CD14-positive monocyte (primary cell): ENCODE data around the gene MSMB. TPM values are rescaled to one million over a fixed set of nuclear protein-coding genes. Genes with fewer than 3 reads are reported as not detected.
A peak's percentile ranks its signal among the peaks of the same experiment; 100 is the strongest.

Experiments
- DNase-seq, 3 donors: peaks; one replicate each; pipeline ENCODE4 v3.0.0-alpha.2; 2011 to 2022
- H2AFZ ChIP-seq: 2 replicates; pipeline ENCODE4 v1.6.0; 2012; ENCODE audit warnings: mild to moderate bottlenecking, low read depth, low read length, inconsistent platforms; ENCODE audit not compliant: insufficient read depth, poor library complexity, severe bottlenecking
- H3K27ac ChIP-seq, 2 donors: 1 replicate in 1 of 2; 2 replicates in 1 of 2; pipeline ENCODE4 v1.5.1; 2012 to 2013; ENCODE audit warnings: low read length in 2 of 2, control low read depth in 1 of 2, inconsistent platforms in 1 of 2, low read depth in 1 of 2, mild to moderate bottlenecking in 1 of 2
- H3K27me3 ChIP-seq, 2 donors: one replicate each; pipeline versions ENCODE4 v1.6.0 to v1.6.1; 2011 to 2013; ENCODE audit warnings: low read length in 2 of 2; ENCODE audit not compliant: control insufficient read depth in 2 of 2, insufficient read depth in 2 of 2
- H3K36me3 ChIP-seq, 2 donors: replicated peaks in 1 of 2; 1 replicate in 1 of 2; 2 replicates in 1 of 2; pipeline versions ENCODE4 v1.5.1 to v1.6.1; 2012 to 2013; ENCODE audit warnings: low read length in 2 of 2, control low read depth in 1 of 2, inconsistent platforms in 1 of 2, mild to moderate bottlenecking in 1 of 2; ENCODE audit not compliant: insufficient read depth in 2 of 2, control insufficient read depth in 1 of 2
- H3K4me1 ChIP-seq, 2 donors: 1 replicate in 1 of 2; 2 replicates in 1 of 2; pipeline versions ENCODE4 v1.5.1 to v1.6.1; 2012 to 2013; ENCODE audit warnings: low read length in 2 of 2, control low read depth in 1 of 2, inconsistent platforms in 1 of 2, mild to moderate bottlenecking in 1 of 2, moderate library complexity in 1 of 2; ENCODE audit not compliant: insufficient read depth in 2 of 2, control insufficient read depth in 1 of 2
- H3K4me2 ChIP-seq: replicated peaks from 2 replicates; pipeline ENCODE3; 2012; ENCODE audit warnings: low read length, moderate library complexity, mild to moderate bottlenecking; ENCODE audit not compliant: poor library complexity, severe bottlenecking; ENCODE audit errors: extremely low read depth
- H3K4me3 ChIP-seq, 3 experiments: fragments of 200-600 bp in 1 of 3; sonication (generic) in 1 of 3; replicated peaks in 1 of 3; 1 replicate in 2 of 3; 2 replicates in 1 of 3; pipeline ENCODE4 v1.5.1; 2011 to 2013; ENCODE audit warnings: low read length in 3 of 3, mild to moderate bottlenecking in 3 of 3, control low read depth in 2 of 3, low read depth in 2 of 3, inconsistent platforms in 1 of 3, moderate library complexity in 1 of 3
- H3K79me2 ChIP-seq: 2 replicates; pipeline ENCODE4 v1.6.0; 2012; ENCODE audit warnings: mild to moderate bottlenecking, control low read depth, inconsistent platforms, low read length, moderate library complexity; ENCODE audit not compliant: insufficient read depth
- H3K9ac ChIP-seq: 2 replicates; pipeline ENCODE4 v1.6.0; 2017; ENCODE audit warnings: low read length, mild to moderate bottlenecking; ENCODE audit not compliant: insufficient read depth, poor library complexity, severe bottlenecking
- H3K9me3 ChIP-seq, 2 donors: replicated peaks in 1 of 2; 1 replicate in 1 of 2; 2 replicates in 1 of 2; pipeline versions ENCODE4 v1.5.1 to v1.6.1; 2012 to 2013; ENCODE audit warnings: low read length in 2 of 2, control low read depth in 1 of 2; ENCODE audit not compliant: control insufficient read depth in 1 of 2, insufficient read depth in 1 of 2
- H4K20me1 ChIP-seq: 2 replicates; pipeline ENCODE4 v1.6.0; 2012; ENCODE audit warnings: mild to moderate bottlenecking, low read length, control low read depth, moderate library complexity; ENCODE audit not compliant: insufficient read depth
- H3K27ac Mint-ChIP-seq, 7 donors: one replicate each; pipeline ENCODE4 v1.8.0; 2020; ENCODE audit warnings: mild to moderate bottlenecking in 7 of 7, mixed read lengths in 7 of 7, moderate library complexity in 6 of 7, inconsistent platforms in 2 of 7
- H3K27me3 Mint-ChIP-seq, 3 donors: one replicate each; pipeline ENCODE4 v1.8.0; 2021 to 2022; ENCODE audit warnings: low read depth in 3 of 3, mild to moderate bottlenecking in 3 of 3, mixed read lengths in 3 of 3, moderate library complexity in 3 of 3, inconsistent platforms in 1 of 3
- H3K36me3 Mint-ChIP-seq, 2 donors: one replicate each; pipeline ENCODE4 v1.8.0; 2020; ENCODE audit warnings: mixed read lengths in 2 of 2, inconsistent platforms in 1 of 2, mild to moderate bottlenecking in 1 of 2
- H3K4me1 Mint-ChIP-seq: one replicate; pipeline ENCODE4 v1.8.0; 2020; ENCODE audit warnings: mild to moderate bottlenecking, mixed read lengths
- H3K4me3 Mint-ChIP-seq, 2 donors: one replicate each; pipeline ENCODE4 v1.8.0; 2020; ENCODE audit warnings: mild to moderate bottlenecking in 2 of 2, mixed read lengths in 2 of 2, moderate library complexity in 1 of 2
- H3K9me3 Mint-ChIP-seq, 7 donors: one replicate each; pipeline ENCODE4 v1.8.0; 2020 to 2022; ENCODE audit warnings: mixed read lengths in 7 of 7, mild to moderate bottlenecking in 6 of 7, moderate library complexity in 6 of 7, inconsistent platforms in 2 of 7
- WGBS: methylation state at CpG from one replicate; pipeline ENCODE4 v1.1.5; 2013; ENCODE audit warnings: missing lambda C conversion rate; ENCODE audit not compliant: insufficient coverage; 5-methylcytosine and 5-hydroxymethylcytosine counted together
- intact Hi-C, 2 donors: fragments of 100-400 bp; cut with micrococcal nuclease; formaldehyde crosslinking; loops; one replicate each; pipeline versions ENCODE4 v1.15.0 to v1.15.1; 2023
- polyA plus RNA-seq, 3 donors: library from polyadenylated mRNA; depleted of rRNA in 1 of 3; unstranded in 2 of 3; stranded (reverse) in 1 of 3; fragments of 300-500 nt in 2 of 3; fragments of >200 nt in 1 of 3; fragmentation: Illumina TruSeq in 2 of 3; gene quantifications; 1 replicate in 2 of 3; 2 replicates in 1 of 3; pipeline ENCODE4 v1.2.3, GENCODE V29; 2012 to 2021
- TF ChIP-seq, protein P1 (sequence below): fragments of 200-600 bp; IDR thresholded peaks from one replicate; pipeline ENCODE4 v1.8.0; 2022; ENCODE audit warnings: antibody characterized with exemption, mild to moderate bottlenecking

The MSMB gene
- polyA plus RNA-seq, 3 donors = not detected

GRCh38 chr10:46018453-46019176 lies 27.5 kb downstream of the MSMB start:
- Mint-ChIP-seq H3K9me3 (peaks cover 0 to 1% (median 0%) of the 10 kb centered on the region in 7 donors), H3K27ac (peak overlapping the region; percentile 94 to 97 (median 97)), H3K36me3 (peaks cover 43 to 50% of the 10 kb centered on the region in 2 donors), H3K4me3 (peak overlapping the region; percentile 91 to 95), H3K27me3 (no peaks in the 10 kb centered on the region), H3K4me1 (peaks cover 59% of the 10 kb centered on the region)
- Histone ChIP-seq H3K4me2 (peak overlapping the region; percentile 85), H3K27ac (peak overlapping the region; percentile 54 to 93), H3K4me3 (peak overlapping the region; percentile 66 to 91 (median 76)), H3K4me1 (peaks cover 54 to 66% of the 10 kb centered on the region in 2 donors), H4K20me1 (peaks cover 73% of the 10 kb centered on the region), H3K9me3 (no peaks in the 10 kb centered on the region), H3K27me3 (no peaks in the 10 kb centered on the region), H2AFZ (no peak overlapping the region), H3K36me3 (peaks cover 31 to 37% of the 10 kb centered on the region in 2 donors), H3K9ac (peak overlapping the region; percentile 68), H3K79me2 (peaks cover 100% of the 10 kb centered on the region)
- DNase-seq = peak in 2 of 3 donors; percentile 66 to 81
- TF ChIP-seq, protein P1, sequence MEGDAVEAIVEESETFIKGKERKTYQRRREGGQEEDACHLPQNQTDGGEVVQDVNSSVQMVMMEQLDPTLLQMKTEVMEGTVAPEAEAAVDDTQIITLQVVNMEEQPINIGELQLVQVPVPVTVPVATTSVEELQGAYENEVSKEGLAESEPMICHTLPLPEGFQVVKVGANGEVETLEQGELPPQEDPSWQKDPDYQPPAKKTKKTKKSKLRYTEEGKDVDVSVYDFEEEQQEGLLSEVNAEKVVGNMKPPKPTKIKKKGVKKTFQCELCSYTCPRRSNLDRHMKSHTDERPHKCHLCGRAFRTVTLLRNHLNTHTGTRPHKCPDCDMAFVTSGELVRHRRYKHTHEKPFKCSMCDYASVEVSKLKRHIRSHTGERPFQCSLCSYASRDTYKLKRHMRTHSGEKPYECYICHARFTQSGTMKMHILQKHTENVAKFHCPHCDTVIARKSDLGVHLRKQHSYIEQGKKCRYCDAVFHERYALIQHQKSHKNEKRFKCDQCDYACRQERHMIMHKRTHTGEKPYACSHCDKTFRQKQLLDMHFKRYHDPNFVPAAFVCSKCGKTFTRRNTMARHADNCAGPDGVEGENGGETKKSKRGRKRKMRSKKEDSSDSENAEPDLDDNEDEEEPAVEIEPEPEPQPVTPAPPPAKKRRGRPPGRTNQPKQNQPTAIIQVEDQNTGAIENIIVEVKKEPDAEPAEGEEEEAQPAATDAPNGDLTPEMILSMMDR = no peak
- intact Hi-C loops = no loop called here
- WGBS = 0% methylated on average over 1 of the region's 2 CpGs

DNA sequence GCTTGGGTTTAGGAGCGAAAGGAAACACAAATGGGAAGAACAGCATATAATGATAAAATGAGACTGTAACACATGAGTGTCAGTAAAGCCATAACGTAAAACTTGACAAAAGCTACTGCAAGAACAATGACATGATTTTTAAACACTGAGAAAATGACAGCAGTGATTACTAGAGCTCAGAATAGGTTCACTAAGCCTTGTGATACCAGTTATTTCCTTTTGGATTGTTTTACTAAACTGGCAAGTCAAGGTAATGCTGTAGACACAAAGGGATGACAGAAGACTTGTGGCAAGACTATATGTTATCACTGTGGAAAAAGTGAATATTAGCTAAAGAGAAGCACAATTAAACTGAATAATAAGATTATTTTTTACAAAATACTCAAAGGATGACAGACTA lies 28.3 kb downstream of the MSMB start:
- intact Hi-C loops = no loop called here
- H3K4me1 ChIP-seq = peaks cover 51 to 63% of the 10 kb centered on the region in 2 donors
- TF ChIP-seq, protein P1 = no peak
- H3K9ac ChIP-seq = no peak overlapping the region
- peak overlapping the region; percentile 85 for H3K4me2 ChIP-seq
- H3K9me3 ChIP-seq = no peaks in the 10 kb centered on the region
- peaks cover 40 to 46% of the 10 kb centered on the region in 2 donors for H3K36me3 ChIP-seq
- Mint-ChIP-seq H3K4me1 (peaks cover 57% of the 10 kb centered on the region), H3K36me3 (peaks cover 52 to 58% of the 10 kb centered on the region in 2 donors), H3K9me3 (peaks cover 0 to 1% (median 0%) of the 10 kb centered on the region in 7 donors), H3K27me3 (no peaks in the 10 kb centered on the region), H3K27ac (peak overlapping the region; percentile 18 to 97 (median 96)), H3K4me3 (peak overlapping the region in 1 of 2 donors; percentile 95)
- H3K4me3 ChIP-seq = peak overlapping the region in 1 of 3 experiments; percentile 91
- peaks cover 80% of the 10 kb centered on the region for H4K20me1 ChIP-seq
- no peaks in the 10 kb centered on the region for H3K27me3 ChIP-seq
- 56% methylated on average over 1 of the region's 2 CpGs for WGBS
- no peak overlapping the region for H2AFZ ChIP-seq
- H3K27ac ChIP-seq = peak overlapping the region in 1 of 2 donors; percentile 93
- DNase-seq = no peak
- peaks cover 100% of the 10 kb centered on the region for H3K79me2 ChIP-seq
